Esophagus (tissue), 2 donors: ENCODE results near the gene GABRB2. TPM values are rescaled to one million over a fixed set of nuclear protein-coding genes. Genes with fewer than 3 reads are reported as not detected.
"Not testable (repeated sequence)": the region's sequence is repeated elsewhere in the genome, so short reads cannot be mapped to it uniquely, and the experiment has no call there.

Experiments
- H3K27ac ChIP-seq, 2 donors: one replicate each; pipeline ENCODE4 v1.5.1; 2013; ENCODE audit warnings: low read depth in 2 of 2, mild to moderate bottlenecking in 2 of 2, inconsistent platforms in 1 of 2, low read length in 1 of 2, moderate library complexity in 1 of 2
- H3K27me3 ChIP-seq, 2 donors: one replicate each; pipeline ENCODE4 v1.6.1; 2013; ENCODE audit warnings: low read length in 2 of 2, control low read depth in 1 of 2, mild to moderate bottlenecking in 1 of 2; ENCODE audit not compliant: insufficient read depth in 2 of 2, control insufficient read depth in 1 of 2
- H3K36me3 ChIP-seq, 2 donors: one replicate each; pipeline ENCODE4 v1.6.1; 2013; ENCODE audit warnings: low read length in 1 of 2; ENCODE audit not compliant: control insufficient read depth in 2 of 2, insufficient read depth in 2 of 2
- H3K4me1 ChIP-seq, 2 donors: one replicate each; pipeline ENCODE4 v1.6.1; 2013; ENCODE audit warnings: low read length in 1 of 2; ENCODE audit not compliant: control insufficient read depth in 2 of 2, insufficient read depth in 2 of 2
- H3K4me3 ChIP-seq, 2 donors: one replicate each; pipeline ENCODE4 v1.5.1; 2013; ENCODE audit warnings: low read length in 2 of 2, mild to moderate bottlenecking in 2 of 2, low read depth in 1 of 2, moderate library complexity in 1 of 2
- H3K9me3 ChIP-seq, 2 donors: one replicate each; pipeline ENCODE4 v1.6.1; 2013; ENCODE audit warnings: mild to moderate bottlenecking in 2 of 2, low read depth in 1 of 2, low read length in 1 of 2, moderate library complexity in 1 of 2; ENCODE audit not compliant: control insufficient read depth in 2 of 2, insufficient read depth in 1 of 2
- WGBS, 2 donors: extraction: QIAGEN DNeasy Blood & Tissue Kit; methylation state at CpG; one replicate each; pipeline ENCODE4 v1.1.7; 2013; 5-methylcytosine and 5-hydroxymethylcytosine counted together
- polyA plus RNA-seq, 2 donors: library from polyadenylated mRNA; stranded (reverse); fragments of 200-250 nt; gene quantifications; one replicate each; pipeline ENCODE4 v1.2.3, GENCODE V29; 2013
- donor health status: healthy with polysubstance abuse.
- donor health status: Bipolar disorder and iron deficiency.

GABRB2 gene
- polyA plus RNA-seq, 2 donors: 0.02 to 0.08 TPM

DNA sequence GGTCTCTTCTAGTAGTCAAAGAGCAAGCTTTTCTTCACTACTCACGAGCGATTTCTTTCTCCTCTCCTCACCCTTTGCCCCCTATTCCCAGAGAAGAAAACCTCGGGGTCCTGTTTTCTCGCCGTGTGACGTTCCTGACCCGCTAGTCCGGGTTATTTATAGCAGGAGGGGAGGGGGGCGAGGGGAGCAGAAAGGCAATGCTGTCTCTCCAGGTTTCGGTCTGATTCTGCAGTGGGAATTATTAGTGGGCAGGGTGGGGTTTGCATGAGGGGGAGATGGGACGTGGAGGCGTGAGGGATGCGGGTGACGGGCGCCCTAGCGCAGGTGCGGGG, 847 bp upstream of the GABRB2 start:
- Histone ChIP-seq H3K4me1 (peaks cover 5 to 11% of the 10 kb centered on the region in 2 donors), H3K4me3 (peak overlapping the region; percentile 32 to 56), H3K27me3 (peaks cover 0 to 13% of the 10 kb centered on the region in 2 donors), H3K36me3 (no peaks in the 10 kb centered on the region), H3K9me3 (no peaks in the 10 kb centered on the region), H3K27ac (no peak overlapping the region)
- WGBS, 2 donors: 1% methylated on average over 15 to 17 of the region's 17 CpGs

DNA sequence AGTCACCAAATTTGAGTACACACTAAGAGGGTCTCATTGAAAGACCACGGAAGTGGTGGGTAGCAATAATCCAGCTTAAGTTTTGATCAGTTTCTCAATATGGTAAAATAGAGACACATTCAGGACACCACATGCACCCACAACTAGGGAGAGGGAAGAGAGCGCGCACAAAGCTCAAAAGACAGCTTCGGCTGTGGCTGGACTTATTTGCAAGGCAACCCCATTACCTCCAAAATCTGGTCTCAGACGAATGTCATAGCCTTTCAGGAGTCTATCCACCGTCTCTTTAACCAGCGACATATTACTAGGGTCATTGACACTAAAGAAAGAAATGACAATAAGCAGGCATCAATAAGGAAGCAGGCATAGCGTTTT, 443 bp downstream of the GABRB2 start:
- peaks cover 0 to 16% of the 10 kb centered on the region in 2 donors for H3K27me3 ChIP-seq
- no peaks in the 10 kb centered on the region for H3K9me3 ChIP-seq
- peaks cover 5 to 11% of the 10 kb centered on the region in 2 donors for H3K4me1 ChIP-seq
- H3K36me3 ChIP-seq: no peaks in the 10 kb centered on the region
- H3K4me3 ChIP-seq: peak overlapping the region in 1 of 2 donors; percentile 56
- WGBS, 2 donors: 8 to 15% methylated on average over 8 of the region's 8 CpGs
- no peak overlapping the region for H3K27ac ChIP-seq

DNA sequence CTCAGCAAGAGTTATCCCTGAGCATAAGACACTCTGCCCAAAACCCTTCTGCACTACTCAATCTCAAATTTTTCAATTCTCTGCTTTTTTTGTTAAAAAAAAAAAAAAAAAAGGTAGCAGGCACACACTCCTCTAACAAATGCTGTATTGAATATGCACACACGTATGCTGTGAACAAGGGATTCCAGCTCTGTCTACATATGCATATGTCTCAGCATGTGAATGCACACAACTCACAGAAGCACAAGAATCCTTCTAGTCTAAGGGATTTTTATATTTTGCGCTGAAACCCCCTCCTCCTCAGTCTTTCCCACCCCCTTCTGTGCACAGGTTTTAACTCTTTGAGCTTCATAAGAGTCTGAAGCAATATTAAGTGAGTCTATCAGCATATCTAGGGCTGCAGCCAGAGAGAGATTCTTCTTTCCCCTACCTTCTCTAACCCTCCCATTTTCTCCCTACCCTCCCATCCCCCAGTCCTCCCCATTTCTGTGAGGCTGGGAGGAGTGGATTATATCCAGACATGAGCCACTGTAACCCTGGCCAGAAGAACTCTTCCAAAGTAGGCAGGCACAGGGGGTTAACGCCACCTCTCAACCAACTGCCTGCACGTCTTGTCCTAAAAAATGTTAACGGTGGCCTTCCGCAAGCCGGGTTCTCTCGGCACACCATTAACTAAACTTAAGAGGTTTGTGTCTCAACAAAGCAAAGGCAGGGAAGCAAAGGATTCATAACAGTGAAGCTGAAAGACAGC, 1.0 kb downstream of the GABRB2 start:
- H3K36me3 ChIP-seq: no peaks in the 10 kb centered on the region
- H3K27ac ChIP-seq: no peak overlapping the region
- H3K27me3 ChIP-seq: peaks cover 0 to 16% of the 10 kb centered on the region in 2 donors
- WGBS, 2 donors: 32 to 41% methylated on average over 8 of the region's 8 CpGs
- H3K4me1 ChIP-seq: peaks cover 5 to 11% of the 10 kb centered on the region in 2 donors
- no peak overlapping the region for H3K4me3 ChIP-seq
- no peaks in the 10 kb centered on the region for H3K9me3 ChIP-seq

DNA sequence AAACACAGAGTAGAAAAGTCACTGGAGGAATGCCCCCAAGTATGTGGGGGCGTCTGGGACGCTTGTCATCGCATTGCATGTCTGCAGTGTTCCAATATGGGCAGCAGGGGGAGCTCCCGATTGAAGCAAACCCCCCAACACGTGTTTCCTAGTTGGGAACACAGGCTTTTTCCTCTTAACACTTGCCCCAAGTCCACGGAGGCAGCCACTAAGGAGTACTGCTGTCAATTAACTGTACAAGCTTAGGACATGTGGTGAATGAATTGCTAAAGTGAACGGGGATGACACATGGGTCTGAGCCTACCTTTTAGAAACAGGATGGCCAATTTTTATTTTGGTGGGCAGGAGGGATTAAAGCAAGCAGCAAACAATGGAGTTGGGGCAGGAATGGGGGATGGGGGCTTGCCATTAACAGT, 2.2 kb downstream of the GABRB2 start:
- Histone ChIP-seq H3K36me3 (no peaks in the 10 kb centered on the region), H3K9me3 (no peaks in the 10 kb centered on the region), H3K4me3 (no peak overlapping the region), H3K4me1 (peaks cover 5 to 11% of the 10 kb centered on the region in 2 donors), H3K27me3 (peaks cover 0 to 16% of the 10 kb centered on the region in 2 donors), H3K27ac (no peak overlapping the region)
- 0 to 2% methylated on average over 7 of the region's 7 CpGs for WGBS, 2 donors

DNA sequence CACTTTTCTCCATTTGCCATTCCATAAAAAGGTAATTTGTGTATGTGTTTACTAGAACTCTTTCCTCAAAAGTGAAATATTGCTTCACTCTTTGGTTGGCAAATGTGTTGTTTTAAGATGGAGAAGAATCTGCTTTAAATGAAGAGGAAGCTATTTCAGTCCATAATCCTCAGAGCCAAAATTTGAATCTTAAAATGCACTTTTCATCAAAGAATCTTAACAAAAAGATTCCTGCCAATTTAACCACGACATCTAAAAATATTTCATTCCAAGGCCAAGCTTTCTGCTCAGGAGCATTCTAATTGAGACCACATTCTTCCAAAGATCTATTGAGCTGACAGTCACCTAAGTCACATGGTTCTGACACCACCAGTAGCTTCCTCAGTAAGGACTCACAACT, 7.5 kb downstream of the GABRB2 start:
- 37 to 57% methylated on average over 1 of the region's 1 CpG for WGBS, 2 donors
- peaks cover 0 to 3% of the 10 kb centered on the region in 2 donors for H3K27me3 ChIP-seq
- no peaks in the 10 kb centered on the region for H3K4me1 ChIP-seq
- no peak overlapping the region for H3K27ac ChIP-seq
- no peaks in the 10 kb centered on the region for H3K9me3 ChIP-seq
- no peaks in the 10 kb centered on the region for H3K36me3 ChIP-seq
- no peak overlapping the region for H3K4me3 ChIP-seq

DNA sequence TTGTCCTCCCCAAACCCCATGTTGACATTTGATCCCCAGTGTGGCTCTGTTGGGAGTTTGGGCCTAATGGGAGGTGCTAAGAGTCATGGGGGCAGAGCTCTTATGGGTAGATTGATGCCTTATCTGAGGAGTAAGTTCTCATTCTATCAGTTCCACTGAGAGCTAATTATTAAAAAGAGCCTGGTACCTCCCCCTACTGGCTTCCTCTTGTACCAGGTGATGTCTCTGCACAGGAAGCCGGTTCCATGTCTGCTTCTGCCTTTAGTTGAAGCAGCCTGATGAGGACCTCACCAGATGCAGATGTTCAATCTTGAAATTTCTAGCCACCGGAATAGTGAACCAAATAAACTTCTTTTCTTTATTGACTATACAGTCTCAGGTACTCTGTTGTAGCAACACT, 10.8 kb downstream of the GABRB2 start:
- H3K4me1 ChIP-seq: no peaks in the 10 kb centered on the region
- WGBS, 2 donors: 77 to 81% methylated on average over 2 of the region's 2 CpGs
- H3K4me3 ChIP-seq: no peak overlapping the region
- no peaks in the 10 kb centered on the region for H3K36me3 ChIP-seq
- H3K27ac ChIP-seq: no peak overlapping the region
- no peaks in the 10 kb centered on the region for H3K27me3 ChIP-seq
- H3K9me3 ChIP-seq: no peaks in the 10 kb centered on the region

DNA sequence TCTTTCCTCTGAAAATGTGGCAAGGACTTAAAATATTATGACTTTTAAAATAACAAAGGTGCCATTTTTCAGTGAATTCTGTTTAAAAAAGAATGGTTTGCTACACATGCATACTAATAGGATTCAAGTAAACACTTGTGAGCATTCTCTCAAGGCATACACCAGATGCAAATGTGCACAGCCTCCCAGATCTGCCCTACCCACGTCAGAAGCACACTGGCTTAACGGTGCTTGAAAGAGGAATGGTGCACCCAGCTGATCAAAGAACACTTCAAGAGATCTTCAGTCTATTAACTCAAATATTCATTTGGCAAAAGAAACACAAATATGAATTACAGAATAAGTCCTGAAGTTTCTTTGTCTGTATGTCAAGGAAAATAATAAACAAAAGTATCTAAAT, 15.8 kb downstream of the GABRB2 start:
- H3K4me1 ChIP-seq: no peaks in the 10 kb centered on the region
- H3K9me3 ChIP-seq: no peaks in the 10 kb centered on the region
- H3K27ac ChIP-seq: no peak overlapping the region
- no peaks in the 10 kb centered on the region for H3K27me3 ChIP-seq
- H3K36me3 ChIP-seq: no peaks in the 10 kb centered on the region
- no peak overlapping the region for H3K4me3 ChIP-seq
- 41 to 44% methylated on average over 2 of the region's 2 CpGs for WGBS, 2 donors

DNA sequence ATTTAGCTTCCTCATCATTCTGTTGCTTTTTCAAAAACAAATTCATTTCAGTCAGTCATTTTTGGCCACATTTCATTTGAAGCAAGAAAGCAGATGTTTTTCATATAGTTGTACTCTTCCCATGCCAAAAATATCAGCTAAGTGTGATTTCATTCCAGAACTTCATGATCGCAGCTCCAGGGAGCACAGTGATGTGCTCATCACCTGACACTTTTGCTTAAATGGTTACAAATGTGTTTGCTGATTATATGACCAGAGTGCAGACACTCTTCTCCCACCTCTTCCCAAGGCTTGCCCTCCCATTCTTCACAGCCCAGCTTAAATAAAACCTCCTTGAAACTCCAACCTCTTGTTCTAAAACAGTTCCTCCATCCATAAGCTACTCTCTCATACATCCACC, 32.6 kb downstream of the GABRB2 start:
- H3K27me3 ChIP-seq: no peaks in the 10 kb centered on the region
- H3K36me3 ChIP-seq: no peaks in the 10 kb centered on the region
- no peaks in the 10 kb centered on the region for H3K9me3 ChIP-seq
- H3K4me3 ChIP-seq: no peak overlapping the region
- H3K27ac ChIP-seq: no peak overlapping the region
- no peaks in the 10 kb centered on the region for H3K4me1 ChIP-seq
- WGBS, 2 donors: 67 to 74% methylated on average over 1 of the region's 1 CpG

DNA sequence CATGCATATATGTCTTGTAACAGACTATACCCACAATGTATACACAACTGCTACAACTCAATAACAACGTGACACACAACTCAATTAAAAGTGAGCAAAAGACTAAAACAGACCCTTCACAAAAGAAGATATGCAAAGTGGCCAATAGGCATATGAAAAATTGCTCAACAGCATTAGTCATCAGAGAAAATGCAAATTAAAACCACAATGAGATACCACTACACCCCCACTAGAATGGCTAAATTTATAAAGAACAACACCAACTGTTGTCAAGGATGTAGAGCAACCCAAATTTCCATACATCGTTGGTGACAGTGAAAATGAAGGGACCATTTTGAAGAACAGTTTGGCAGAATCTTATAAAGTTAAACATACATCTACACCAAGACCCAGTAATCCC, 38.9 kb downstream of the GABRB2 start:
- H3K27ac ChIP-seq: no peak overlapping the region
- WGBS, 2 donors: 43 to 51% methylated on average over 2 of the region's 2 CpGs
- no peak overlapping the region for H3K4me3 ChIP-seq
- H3K9me3 ChIP-seq: no peaks in the 10 kb centered on the region
- no peaks in the 10 kb centered on the region for H3K4me1 ChIP-seq
- H3K36me3 ChIP-seq: no peaks in the 10 kb centered on the region
- H3K27me3 ChIP-seq: no peaks in the 10 kb centered on the region

DNA sequence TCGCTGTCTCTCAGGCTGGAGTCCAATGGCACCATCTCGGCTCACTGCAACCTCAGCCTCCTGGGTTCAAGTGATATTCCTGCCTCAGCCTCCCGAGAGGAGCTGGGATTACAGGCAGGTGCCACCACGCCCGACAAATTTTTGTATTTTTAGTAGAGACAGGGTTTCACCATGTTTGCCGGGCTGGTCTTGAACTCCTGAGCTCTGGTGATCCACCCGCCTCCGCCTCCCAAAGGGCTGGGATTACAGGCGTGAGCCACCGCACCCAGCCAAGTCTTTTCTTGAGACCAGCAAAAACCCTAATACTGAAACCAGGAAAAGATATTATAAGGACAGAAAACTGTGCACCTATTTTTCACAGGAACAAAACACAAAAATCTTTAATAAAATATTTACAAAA, 41.4 kb downstream of the GABRB2 start:
- not testable (repeated sequence) for H3K9me3 ChIP-seq, H3K27me3 ChIP-seq, H3K27ac ChIP-seq, H3K4me3 ChIP-seq, H3K4me1 ChIP-seq, H3K36me3 ChIP-seq
- WGBS, 2 donors: 82 to 86% methylated on average over 10 of the region's 10 CpGs
